ENCODE data around the gene SAV1. TPM values are rescaled to one million over a fixed set of nuclear protein-coding genes. Genes with fewer than 3 reads are reported as not detected.

The SAV1 gene
- total and polyA plus RNA-seq, 2 of the 13 experiments (the other 11 are each of a cell fraction or from before 2014, with no cell fraction given), result 7.3 to 8.2 TPM

GRCh38 chr14:50667996-50668825 is at the start of gene SAV1 (continued):
- TF ChIP-seq SP2 (CRISPR knock-in tag; IDR thresholded peaks at IDR 0.05), result no peak
- TF ChIP-seq SIN3A (IDR thresholded peaks at IDR 0.05; ENCODE audit: borderline replicate concordance, low read depth, low read length), result peak; percentile 52; the same call in 1 of the 2 replicates
- TF ChIP-seq FOXK2 (IDR thresholded peaks at IDR 0.05), result no peak
- TF ChIP-seq ZNF430 (CRISPR knock-in tag; IDR thresholded peaks at IDR 0.05), result 0 out of 2 replicates have a peak, but pooled peaks have one; percentile 33
- no peak for TF ChIP-seq RAD51 (IDR thresholded peaks at IDR 0.05; ENCODE audit: borderline replicate concordance)
- TF ChIP-seq, protein P1, sequence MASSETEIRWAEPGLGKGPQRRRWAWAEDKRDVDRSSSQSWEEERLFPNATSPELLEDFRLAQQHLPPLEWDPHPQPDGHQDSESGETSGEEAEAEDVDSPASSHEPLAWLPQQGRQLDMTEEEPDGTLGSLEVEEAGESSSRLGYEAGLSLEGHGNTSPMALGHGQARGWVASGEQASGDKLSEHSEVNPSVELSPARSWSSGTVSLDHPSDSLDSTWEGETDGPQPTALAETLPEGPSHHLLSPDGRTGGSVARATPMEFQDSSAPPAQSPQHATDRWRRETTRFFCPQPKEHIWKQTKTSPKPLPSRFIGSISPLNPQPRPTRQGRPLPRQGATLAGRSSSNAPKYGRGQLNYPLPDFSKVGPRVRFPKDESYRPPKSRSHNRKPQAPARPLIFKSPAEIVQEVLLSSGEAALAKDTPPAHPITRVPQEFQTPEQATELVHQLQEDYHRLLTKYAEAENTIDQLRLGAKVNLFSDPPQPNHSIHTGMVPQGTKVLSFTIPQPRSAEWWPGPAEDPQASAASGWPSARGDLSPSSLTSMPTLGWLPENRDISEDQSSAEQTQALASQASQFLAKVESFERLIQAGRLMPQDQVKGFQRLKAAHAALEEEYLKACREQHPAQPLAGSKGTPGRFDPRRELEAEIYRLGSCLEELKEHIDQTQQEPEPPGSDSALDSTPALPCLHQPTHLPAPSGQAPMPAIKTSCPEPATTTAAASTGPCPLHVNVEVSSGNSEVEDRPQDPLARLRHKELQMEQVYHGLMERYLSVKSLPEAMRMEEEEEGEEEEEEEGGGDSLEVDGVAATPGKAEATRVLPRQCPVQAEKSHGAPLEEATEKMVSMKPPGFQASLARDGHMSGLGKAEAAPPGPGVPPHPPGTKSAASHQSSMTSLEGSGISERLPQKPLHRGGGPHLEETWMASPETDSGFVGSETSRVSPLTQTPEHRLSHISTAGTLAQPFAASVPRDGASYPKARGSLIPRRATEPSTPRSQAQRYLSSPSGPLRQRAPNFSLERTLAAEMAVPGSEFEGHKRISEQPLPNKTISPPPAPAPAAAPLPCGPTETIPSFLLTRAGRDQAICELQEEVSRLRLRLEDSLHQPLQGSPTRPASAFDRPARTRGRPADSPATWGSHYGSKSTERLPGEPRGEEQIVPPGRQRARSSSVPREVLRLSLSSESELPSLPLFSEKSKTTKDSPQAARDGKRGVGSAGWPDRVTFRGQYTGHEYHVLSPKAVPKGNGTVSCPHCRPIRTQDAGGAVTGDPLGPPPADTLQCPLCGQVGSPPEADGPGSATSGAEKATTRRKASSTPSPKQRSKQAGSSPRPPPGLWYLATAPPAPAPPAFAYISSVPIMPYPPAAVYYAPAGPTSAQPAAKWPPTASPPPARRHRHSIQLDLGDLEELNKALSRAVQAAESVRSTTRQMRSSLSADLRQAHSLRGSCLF (CRISPR knock-in tag; IDR thresholded peaks at IDR 0.05; ENCODE audit: borderline replicate concordance), result 0 out of 2 replicates have a peak, but pooled peaks have one; percentile 22
- TF ChIP-seq UBTF (CRISPR knock-in tag; IDR thresholded peaks at IDR 0.05), result peak; percentile 95; the same call in 1 of the 2 replicates
- TF ChIP-seq MYNN (CRISPR knock-in tag; IDR thresholded peaks at IDR 0.05; ENCODE audit: low read depth), result no peak
- no peak for TF ChIP-seq TBP (CRISPR knock-in tag; IDR thresholded peaks at IDR 0.05)
- TF ChIP-seq ZNF574 (CRISPR knock-in tag; IDR thresholded peaks at IDR 0.05), result peak; percentile 94
- peak; percentile 45; the same call in 1 of the 2 replicates for TF ChIP-seq ZBTB38 (CRISPR knock-in tag; IDR thresholded peaks at IDR 0.05)
- peak; percentile 59; the same call in 1 of the 2 replicates for TF ChIP-seq DR1 (CRISPR knock-in tag; IDR thresholded peaks at IDR 0.05)
- TF ChIP-seq ZNF552 (CRISPR knock-in tag; IDR thresholded peaks at IDR 0.05; ENCODE audit: borderline replicate concordance), result no peak
- no peak for TF ChIP-seq MBNL3 (CRISPR knock-in tag; conservative IDR thresholded peaks at IDR 0.05)
- no peak; the same call in 1 of the 2 replicates for TF ChIP-seq SALL2 (CRISPR knock-in tag; IDR thresholded peaks at IDR 0.05)
- TF ChIP-seq KMT2B (CRISPR knock-in tag; IDR thresholded peaks at IDR 0.05), result peak; percentile 56; the same call in 1 of the 2 replicates
- TF ChIP-seq ZNF143 (CRISPR knock-in tag; IDR thresholded peaks at IDR 0.05), result peak; percentile 88
- peak; percentile 79; the same call in 1 of the 2 replicates for TF ChIP-seq ZNF776 (CRISPR knock-in tag; IDR thresholded peaks at IDR 0.05)
- TF ChIP-seq ZNF414 (CRISPR knock-in tag; IDR thresholded peaks at IDR 0.05), result peak; percentile 66; the same call in 1 of the 2 replicates
